GM12878 (cell line): ENCODE results near the gene LRRC41. TPM values are rescaled to one million over a fixed set of nuclear protein-coding genes. Genes with fewer than 3 reads are reported as not detected.

Experiments used
- ATAC-seq: fragments of 200-7000 bp; cut with Tn5 transposase; 3 replicates; pipeline ENCODE4 v1.9.1; 2020; ENCODE audit warnings: mild to moderate bottlenecking, moderate library complexity
- BruUV-seq: library from RNA; stranded (reverse); fragments of 400-500 nt; replicated peaks from 2 replicates; lab custom pipeline; 2021; lab: Mats Ljungman, UMichigan
- CTCF ChIA-PET: fragments of 300-600 bp; sonication (Branson Sonifier 250); formaldehyde crosslinking; extraction: SDS; loops from one replicate; lab custom pipeline; 2021; ENCODE audit warnings: inconsistent platforms; lab: Yijun Ruan, JAX
- POLR2A ChIA-PET: fragments of 350-600 bp; formaldehyde crosslinking; extraction: SDS; loops from one replicate; lab custom pipeline; 2021; ENCODE audit warnings: inconsistent platforms; lab: Charles Lee
- RAD21 ChIA-PET: fragments of 300-600 bp; sonication (Branson Sonifier 250); formaldehyde crosslinking; loops from one replicate; lab custom pipeline; 2023; ENCODE audit warnings: antibody characterized with exemption; ENCODE audit not compliant: unreplicated experiment; lab: Charles Lee
- SMC1A ChIA-PET: fragments of 300-600 bp; sonication (Branson Sonifier 250); formaldehyde crosslinking; loops from one replicate; lab custom pipeline; 2023; ENCODE audit not compliant: unreplicated experiment, uncharacterized antibody; lab: Charles Lee
- DNase-seq: peaks from one replicate; pipeline ENCODE4 v3.0.0-alpha.2; 2011; ENCODE audit warnings: low read depth, low spot score
- FAIRE-seq: peaks from 3 replicates; lab custom pipeline; 2011; peaks lifted over from hg19 to GRCh38; lab: Jason Lieb, UNC
- H2AFZ ChIP-seq: 2 replicates; pipeline ENCODE4 v1.6.0; 2011; ENCODE audit warnings: low read depth, low read length, control low read depth; ENCODE audit not compliant: control insufficient read depth
- H3K27ac ChIP-seq: 2 replicates; pipeline ENCODE4 v1.5.1; 2011; ENCODE audit warnings: control low read depth; ENCODE audit not compliant: control insufficient read depth, insufficient read depth
- H3K27me3 ChIP-seq, 2 experiments: replicated peaks in 1 of 2; 2 replicates each; pipeline versions ENCODE4 v1.6.0 to v1.6.1; 2011; ENCODE audit warnings: low read length in 1 of 2; ENCODE audit not compliant: control insufficient read depth in 2 of 2, insufficient read depth in 2 of 2
- H3K36me3 ChIP-seq, 2 experiments: 2 replicates each; pipeline ENCODE4 v1.5.1; 2011; ENCODE audit warnings: low read length in 1 of 2; ENCODE audit not compliant: control insufficient read depth in 2 of 2, insufficient read depth in 2 of 2
- H3K4me1 ChIP-seq: 2 replicates; pipeline ENCODE4 v1.6.1; 2011; ENCODE audit warnings: mild to moderate bottlenecking, low read length, moderate library complexity, mixed read lengths; ENCODE audit not compliant: control insufficient read depth, insufficient read depth
- H3K4me2 ChIP-seq: 2 replicates; pipeline ENCODE4 v1.6.0; 2011; ENCODE audit warnings: control low read depth; ENCODE audit not compliant: control insufficient read depth, insufficient read depth
- H3K4me3 ChIP-seq: fragments of 200-600 bp; sonication (generic); 2 replicates; pipeline ENCODE4 v1.5.1; 2016
- H3K79me2 ChIP-seq: 2 replicates; pipeline ENCODE4 v1.6.0; 2011; ENCODE audit warnings: low read length; ENCODE audit not compliant: control insufficient read depth, insufficient read depth
- H3K9ac ChIP-seq: 2 replicates; pipeline ENCODE4 v1.8.0; 2011; ENCODE audit warnings: low read length, control low read depth, mixed read lengths; ENCODE audit not compliant: control insufficient read depth, insufficient read depth
- H3K9me3 ChIP-seq: replicated peaks from 3 replicates; pipeline ENCODE4 v1.5.1; 2011; ENCODE audit warnings: mild to moderate bottlenecking, low read length; ENCODE audit not compliant: control insufficient read depth, insufficient read depth
- H4K20me1 ChIP-seq: 2 replicates; pipeline ENCODE4 v1.6.0; 2011; ENCODE audit not compliant: control insufficient read depth, insufficient read depth
- CBFB ChIP-seq: IDR thresholded peaks from 2 replicates; pipeline ENCODE4 v1.6.1; 2016; ENCODE audit warnings: antibody characterized with exemption, low read depth
- CBX3 ChIP-seq: fragments of 200-600 bp; sonication (generic); IDR thresholded peaks from 2 replicates; pipeline ENCODE4 v1.6.1; 2016; ENCODE audit warnings: low read depth, borderline replicate concordance
- EED ChIP-seq: sonication (generic); IDR thresholded peaks from 2 replicates; pipeline ENCODE4 v1.6.1; 2016; ENCODE audit warnings: antibody characterized with exemption, low read depth
- MEF2B ChIP-seq: fragments of 450-650 bp; IDR thresholded peaks from 2 replicates; pipeline ENCODE4 v1.6.1; 2018; ENCODE audit warnings: mild to moderate bottlenecking, moderate library complexity; ENCODE audit not compliant: partially characterized antibody, poor library complexity, severe bottlenecking
- MYC ChIP-seq: IDR thresholded peaks from 2 replicates; pipeline ENCODE4 v1.6.1; 2011; ENCODE audit warnings: mild to moderate bottlenecking, low read length, moderate library complexity, inconsistent platforms; ENCODE audit not compliant: insufficient read depth, insufficient replicate concordance, insufficient read length, severe bottlenecking
- POLR2AphosphoS5 ChIP-seq: IDR thresholded peaks from 2 replicates; pipeline ENCODE4 v1.6.1; 2011; ENCODE audit warnings: mild to moderate bottlenecking, low read length, inconsistent platforms
- RFX5 ChIP-seq: IDR thresholded peaks from 2 replicates; pipeline ENCODE4 v1.6.1; 2011; ENCODE audit warnings: low read depth, low read length, improper control_type of control experiment
- TCF12 ChIP-seq: IDR thresholded peaks from 2 replicates; pipeline ENCODE4 v1.6.1; 2011; ENCODE audit warnings: low read depth, mild to moderate bottlenecking, low read length
- ZNF207 ChIP-seq: fragments of 450-650 bp; IDR thresholded peaks from 2 replicates; pipeline ENCODE4 v1.6.1; 2014; ENCODE audit warnings: antibody characterized with exemption, mild to moderate bottlenecking, borderline replicate concordance
- ZNF217 ChIP-seq: fragments of 450-650 bp; IDR thresholded peaks from 2 replicates; pipeline ENCODE4 v1.6.1; 2017; ENCODE audit warnings: antibody characterized with exemption, mild to moderate bottlenecking
- ZNF384 ChIP-seq: IDR thresholded peaks from 2 replicates; pipeline ENCODE4 v1.6.1; 2012; ENCODE audit warnings: low read depth, mild to moderate bottlenecking, low read length, improper control_type of control experiment, borderline replicate concordance
- WGBS: methylation state at CpG from one replicate; pipeline ENCODE4 v1.1.6; 2016; ENCODE audit warnings: low lambda C conversion rate; ENCODE audit not compliant: insufficient replicate concordance, insufficient coverage; ENCODE audit errors: missing lambda C conversion rate; 5-methylcytosine and 5-hydroxymethylcytosine counted together
- in situ Hi-C: fragments of 300-500 bp; cut with MboI; formaldehyde crosslinking; loops from 9 replicates; pipeline ENCODE4 v1.14.3; 2018; ENCODE audit warnings: mixed read lengths
- intact Hi-C: fragments of 100-400 bp; cut with micrococcal nuclease; formaldehyde crosslinking; loops from one replicate; pipeline ENCODE4 v1.14.2; 2022; ENCODE audit not compliant: unreplicated experiment
- polyA plus RNA-seq, 11 experiments: library from polyadenylated mRNA; depleted of rRNA in 4 of 11; unstranded in 6 of 11; stranded (reverse) in 5 of 11; fragments of >200 nt; fragmentation: Nextera tagmentation in 4 of 11; fragmentation: Illumina TruSeq in 1 of 11; extraction: Ambion mirVana in 4 of 11; extraction: Trizol in 1 of 11; gene quantifications; 1 replicate in 1 of 11; 2 replicates in 10 of 11; pipeline versions ENCODE4 v1.2.1 to v1.2.3, GENCODE V29; 2011 to 2016; ENCODE audit warnings: inconsistent platforms in 2 of 11, missing spikeins in 2 of 11, low read depth in 1 of 11
- total RNA-seq, 4 experiments: library from RNA; depleted of rRNA in 3 of 4; stranded (reverse); fragments of >200 nt in 3 of 4; fragmentation: Illumina TruSeq in 1 of 4; extraction: Trizol in 1 of 4; gene quantifications; 2 replicates each; pipeline versions ENCODE4 v1.2.1 to v1.2.3, GENCODE V29; 2013 to 2021
- TF ChIP-seq, protein P1 (sequence below): fragments of 450-650 bp; IDR thresholded peaks from 2 replicates; pipeline ENCODE4 v1.6.1; 2018; ENCODE audit warnings: mild to moderate bottlenecking, low read depth, moderate library complexity; ENCODE audit not compliant: partially characterized antibody
- TF ChIP-seq, protein P2 (sequence below): IDR thresholded peaks from 2 replicates; pipeline ENCODE4 v1.6.1; 2012; ENCODE audit warnings: low read depth, low read length, improper control_type of control experiment

Gene LRRC41
- total and polyA plus RNA-seq, 10 of the 15 experiments (the other 5 are each of a cell fraction or from before 2014, with no cell fraction given), result 12.0 to 79.9 (median 48.5) TPM

DNA sequence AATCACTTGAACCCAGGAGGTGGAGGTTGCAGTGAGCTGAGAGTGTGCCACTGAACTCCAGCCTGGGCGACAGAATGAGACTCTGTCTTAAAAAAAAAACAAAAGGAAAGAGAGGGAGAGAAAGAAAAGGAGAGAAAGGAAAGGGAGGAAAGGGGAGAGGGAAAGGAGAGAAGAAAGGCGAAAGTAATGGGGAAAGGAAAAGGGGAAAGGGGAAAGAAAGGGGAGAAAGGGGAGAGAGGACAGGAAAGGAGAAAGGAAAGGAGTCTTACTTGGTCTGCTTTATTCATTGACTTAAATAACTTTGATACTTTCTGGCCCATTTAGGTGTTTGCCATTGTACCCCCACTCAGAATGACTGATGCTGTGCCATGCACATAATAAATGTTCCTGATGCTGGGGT is 48.9 kb upstream of the LRRC41 start:
- peaks cover 11 to 36% of the 10 kb centered on the region in 2 experiments for H3K36me3 ChIP-seq
- ATAC-seq, result no peak
- no peak overlapping the region for H2AFZ ChIP-seq
- H4K20me1 ChIP-seq, result no peaks in the 10 kb centered on the region
- SMC1A ChIA-PET, result interaction anchor here (1.2 to 1.3 kb wide), 2 partner anchors 19 to 56 kb away, joined by 3 to 8 read pairs; no protein-coding TSS in a partner anchor
- DNase-seq, result no peak
- CTCF ChIA-PET, result interaction anchor here (1.2 to 1.4 kb wide), 3 partner anchors 10 to 107 kb away, joined by 3 to 5 read pairs (median 3); no protein-coding TSS in a partner anchor
- H3K27ac ChIP-seq, result no peak overlapping the region
- H3K79me2 ChIP-seq, result no peaks in the 10 kb centered on the region
- H3K9ac ChIP-seq, result no peak overlapping the region
- no peaks in the 10 kb centered on the region for H3K4me1 ChIP-seq
- POLR2A ChIA-PET, result interaction anchor here (1.3 to 1.5 kb wide), 2 partner anchors 8 to 12 kb away, joined by 3 to 6 read pairs; partner anchors contain the start of gene NSUN4
- intact Hi-C loops, result no loop called here
- BruUV-seq, result no TSS peak
- TF ChIP-seq TCF12, result no peak
- no peak for TF ChIP-seq MYC
- TF ChIP-seq ZNF217, result no peak
- no peak for TF ChIP-seq RFX5
- TF ChIP-seq, protein P1, sequence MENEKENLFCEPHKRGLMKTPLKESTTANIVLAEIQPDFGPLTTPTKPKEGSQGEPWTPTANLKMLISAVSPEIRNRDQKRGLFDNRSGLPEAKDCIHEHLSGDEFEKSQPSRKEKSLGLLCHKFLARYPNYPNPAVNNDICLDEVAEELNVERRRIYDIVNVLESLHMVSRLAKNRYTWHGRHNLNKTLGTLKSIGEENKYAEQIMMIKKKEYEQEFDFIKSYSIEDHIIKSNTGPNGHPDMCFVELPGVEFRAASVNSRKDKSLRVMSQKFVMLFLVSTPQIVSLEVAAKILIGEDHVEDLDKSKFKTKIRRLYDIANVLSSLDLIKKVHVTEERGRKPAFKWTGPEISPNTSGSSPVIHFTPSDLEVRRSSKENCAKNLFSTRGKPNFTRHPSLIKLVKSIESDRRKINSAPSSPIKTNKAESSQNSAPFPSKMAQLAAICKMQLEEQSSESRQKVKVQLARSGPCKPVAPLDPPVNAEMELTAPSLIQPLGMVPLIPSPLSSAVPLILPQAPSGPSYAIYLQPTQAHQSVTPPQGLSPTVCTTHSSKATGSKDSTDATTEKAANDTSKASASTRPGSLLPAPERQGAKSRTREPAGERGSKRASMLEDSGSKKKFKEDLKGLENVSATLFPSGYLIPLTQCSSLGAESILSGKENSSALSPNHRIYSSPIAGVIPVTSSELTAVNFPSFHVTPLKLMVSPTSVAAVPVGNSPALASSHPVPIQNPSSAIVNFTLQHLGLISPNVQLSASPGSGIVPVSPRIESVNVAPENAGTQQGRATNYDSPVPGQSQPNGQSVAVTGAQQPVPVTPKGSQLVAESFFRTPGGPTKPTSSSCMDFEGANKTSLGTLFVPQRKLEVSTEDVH, result no peak
- TF ChIP-seq, protein P2, sequence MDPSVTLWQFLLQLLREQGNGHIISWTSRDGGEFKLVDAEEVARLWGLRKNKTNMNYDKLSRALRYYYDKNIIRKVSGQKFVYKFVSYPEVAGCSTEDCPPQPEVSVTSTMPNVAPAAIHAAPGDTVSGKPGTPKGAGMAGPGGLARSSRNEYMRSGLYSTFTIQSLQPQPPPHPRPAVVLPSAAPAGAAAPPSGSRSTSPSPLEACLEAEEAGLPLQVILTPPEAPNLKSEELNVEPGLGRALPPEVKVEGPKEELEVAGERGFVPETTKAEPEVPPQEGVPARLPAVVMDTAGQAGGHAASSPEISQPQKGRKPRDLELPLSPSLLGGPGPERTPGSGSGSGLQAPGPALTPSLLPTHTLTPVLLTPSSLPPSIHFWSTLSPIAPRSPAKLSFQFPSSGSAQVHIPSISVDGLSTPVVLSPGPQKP, result no peak
- TF ChIP-seq CBX3, result no peak
- no peak for TF ChIP-seq CBFB
- no peak for TF ChIP-seq MEF2B
- TF ChIP-seq POLR2AphosphoS5, result no peak
- no peak for TF ChIP-seq ZNF384
- TF ChIP-seq EED, result no peak
- TF ChIP-seq ZNF207, result no peak
- TF ChIP-seq, all 136 proteins: peak for 0
- 75% methylated on average over 2 of the region's 2 CpGs for WGBS
- no peak for FAIRE-seq
- no peaks in the 10 kb centered on the region for H3K9me3 ChIP-seq
- no peaks in the 10 kb centered on the region for H3K27me3 ChIP-seq
- RAD21 ChIA-PET, result interaction anchor here (1.5 kb wide), 1 partner anchor 53 kb away, joined by 5 read pairs; no protein-coding TSS in a partner anchor
- no peak overlapping the region for H3K4me3 ChIP-seq
- H3K4me2 ChIP-seq, result no peak overlapping the region
- in situ Hi-C loops, result no loop called here
